ENCODE results near the gene PAPPA.

Gene PAPPA

GRCh38 chr9:116153765-116154333, at the start of gene PAPPA:
PAPPA (plus strand) TSS chr9:116153791; CDS start chr9:116154173, 382 bp downstream.
- no peak for DNase-seq

DNA sequence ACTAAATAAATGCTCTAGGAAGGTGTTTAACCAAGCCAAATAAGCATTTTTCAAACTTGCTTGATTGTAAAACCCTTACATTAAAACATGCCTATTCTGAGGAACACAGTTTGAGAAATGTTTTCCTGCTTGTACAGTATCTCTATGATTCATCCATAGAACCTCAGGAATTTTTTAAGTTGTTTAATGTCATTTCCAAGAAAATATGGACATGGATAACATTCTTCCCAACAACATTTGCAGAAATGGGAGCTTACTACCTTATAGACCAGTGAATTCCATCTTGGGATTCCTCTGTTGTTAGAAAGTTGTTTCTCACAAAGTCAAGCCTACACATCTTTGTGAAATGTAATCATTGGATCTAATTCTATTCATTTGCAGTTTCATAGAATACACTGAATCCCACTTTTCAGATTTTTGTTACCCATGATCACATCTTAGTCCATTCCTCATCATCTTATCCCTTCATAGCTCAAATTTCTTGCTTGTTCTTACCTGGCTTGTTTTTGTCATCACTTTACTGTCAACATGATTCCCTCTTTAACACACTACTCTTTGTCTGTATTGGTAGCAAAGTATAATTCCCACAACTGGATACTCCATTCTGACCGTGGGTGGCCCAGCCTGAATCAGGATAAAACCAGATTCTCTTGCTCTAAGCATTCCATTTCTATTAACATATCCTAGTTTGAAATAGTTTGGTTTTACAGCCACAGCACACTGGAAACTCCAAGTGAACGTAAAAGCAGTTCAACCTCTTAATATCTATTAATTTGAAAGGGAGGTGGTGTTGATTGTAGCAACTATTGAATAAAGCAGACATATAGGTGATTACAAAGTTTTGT, 49.4 kb upstream of the PAPPA start:
- no peak for DNase-seq

- DNase-seq = no peak
Observed at GRCh38 chr9:116112236-116112635, 41.4 kb upstream of the PAPPA start.

DNA sequence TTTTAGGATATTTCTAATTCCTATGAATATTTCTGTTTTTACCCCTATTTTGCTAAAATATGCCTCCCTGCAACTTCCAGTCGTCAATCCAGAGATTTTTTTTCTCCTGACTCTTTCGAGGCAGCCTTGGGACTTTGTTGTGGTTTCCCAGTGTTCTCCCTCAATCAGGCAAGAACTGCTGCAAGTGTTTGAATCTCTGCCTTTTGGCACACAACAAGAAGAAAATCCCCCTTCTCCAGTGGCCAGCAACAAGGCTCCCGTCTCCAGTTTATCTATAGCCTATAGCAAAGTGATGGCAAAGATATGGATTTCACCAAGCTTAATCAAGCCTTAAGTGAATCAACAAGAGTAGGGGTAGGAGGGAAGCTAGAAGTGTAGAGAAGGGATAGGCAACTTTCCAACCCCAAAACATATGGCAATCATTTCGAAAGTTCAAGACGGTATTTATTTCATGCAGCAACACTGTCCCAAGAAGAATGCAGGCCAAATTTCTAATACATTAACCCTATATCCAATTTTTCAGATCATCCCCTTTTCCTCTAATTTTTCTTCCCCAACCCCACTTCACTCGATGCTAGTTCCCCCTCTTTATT, 37.7 kb upstream of the PAPPA start:
- no peak for DNase-seq

DNA sequence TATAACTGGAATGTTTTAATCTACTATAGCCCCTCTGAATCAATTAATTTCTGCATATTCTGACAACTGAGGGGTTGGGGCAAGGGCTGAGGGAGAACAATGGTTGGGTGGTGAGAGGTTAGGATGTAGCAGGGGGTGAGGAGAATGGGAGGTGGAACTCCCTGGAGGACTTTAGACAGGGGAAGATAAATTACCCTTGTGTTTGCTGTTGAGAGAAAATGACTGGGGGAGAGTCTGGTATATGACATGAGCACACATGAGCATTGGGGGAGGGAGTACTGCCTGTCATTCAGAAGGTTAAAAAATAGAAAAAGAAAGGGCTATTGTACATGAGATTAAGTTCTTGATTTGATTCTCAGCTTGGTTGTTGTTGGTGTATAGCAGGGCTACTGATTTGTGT, 37.2 kb upstream of the PAPPA start:
- DNase-seq = no peak

GRCh38 chr9:116123171-116123570, 30.4 kb upstream of the PAPPA start:
- DNase-seq = no peak

DNA sequence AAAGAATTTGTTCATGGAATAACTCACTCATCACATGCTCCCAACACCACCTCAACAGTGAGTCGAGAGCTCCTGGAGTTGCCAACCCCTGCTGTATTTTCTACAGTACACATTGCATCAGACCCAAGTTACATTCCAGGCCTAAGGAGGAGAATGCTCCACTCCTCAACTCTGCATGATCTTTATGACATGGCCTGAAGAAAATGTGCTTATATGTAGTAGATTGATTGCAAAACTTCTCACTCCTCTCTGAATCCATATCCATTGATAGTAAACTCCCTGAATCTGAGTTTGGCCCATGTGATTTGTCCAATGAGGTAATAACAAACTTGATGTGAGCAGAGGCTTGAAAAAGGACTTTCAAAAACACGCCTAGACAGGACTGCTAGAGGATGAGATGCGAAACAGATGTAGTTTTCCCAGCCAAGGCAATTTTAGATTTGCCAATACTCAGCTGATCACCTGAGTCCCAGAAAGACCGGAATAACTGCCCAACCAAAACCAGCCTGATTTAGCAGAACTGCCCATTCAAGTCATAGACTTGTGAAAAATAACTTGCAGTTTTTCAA, 29.0 kb upstream of the PAPPA start:
- no peak for DNase-seq

- no peak for DNase-seq
Observed at GRCh38 chr9:116133163-116133562, 20.4 kb upstream of the PAPPA start.

DNA sequence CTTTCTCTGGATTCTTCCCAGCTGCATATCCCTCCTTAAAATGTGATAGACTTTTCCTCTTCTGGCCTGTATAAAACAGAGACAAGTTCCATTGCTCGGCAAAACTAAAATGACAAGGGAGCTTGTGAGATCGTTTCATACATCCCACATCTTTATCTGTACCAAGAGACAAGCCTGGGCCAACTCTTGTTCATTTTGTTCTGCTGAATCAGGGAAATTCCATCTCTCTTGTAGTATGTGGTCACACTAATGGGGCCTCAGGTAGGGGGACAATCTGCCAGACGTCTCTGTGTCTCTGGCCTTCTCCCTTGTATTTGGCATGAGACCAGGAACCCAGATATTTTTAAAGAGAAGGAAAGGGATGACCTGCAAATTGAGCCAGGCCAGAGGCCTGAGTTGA, 18.6 kb upstream of the PAPPA start:
- DNase-seq = no peak

- DNase-seq = no peak
Observed at GRCh38 chr9:116137010-116137409, 16.6 kb upstream of the PAPPA start.

DNA sequence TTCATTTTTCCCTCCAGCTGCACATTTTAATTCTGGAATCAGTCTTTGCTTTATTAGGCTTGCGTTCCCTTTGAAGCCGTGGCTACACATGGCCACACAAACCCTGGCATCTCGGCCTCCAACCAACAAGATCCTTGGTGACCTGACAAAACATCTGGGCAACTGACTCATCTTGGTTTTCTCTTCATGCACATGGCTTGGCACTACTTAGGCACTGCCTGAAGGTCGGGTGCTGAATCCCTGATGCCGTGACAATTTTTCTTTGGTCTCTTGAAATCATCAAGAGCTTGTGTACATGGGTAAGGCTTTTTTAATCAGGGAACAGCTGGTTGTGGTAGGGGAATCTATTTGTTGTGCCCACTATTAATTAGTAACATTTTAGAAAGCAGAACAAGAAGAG, 16.0 kb upstream of the PAPPA start:
- no peak for DNase-seq

- DNase-seq = no peak
Observed at GRCh38 chr9:116141864-116142561, 11.6 kb upstream of the PAPPA start.

DNA sequence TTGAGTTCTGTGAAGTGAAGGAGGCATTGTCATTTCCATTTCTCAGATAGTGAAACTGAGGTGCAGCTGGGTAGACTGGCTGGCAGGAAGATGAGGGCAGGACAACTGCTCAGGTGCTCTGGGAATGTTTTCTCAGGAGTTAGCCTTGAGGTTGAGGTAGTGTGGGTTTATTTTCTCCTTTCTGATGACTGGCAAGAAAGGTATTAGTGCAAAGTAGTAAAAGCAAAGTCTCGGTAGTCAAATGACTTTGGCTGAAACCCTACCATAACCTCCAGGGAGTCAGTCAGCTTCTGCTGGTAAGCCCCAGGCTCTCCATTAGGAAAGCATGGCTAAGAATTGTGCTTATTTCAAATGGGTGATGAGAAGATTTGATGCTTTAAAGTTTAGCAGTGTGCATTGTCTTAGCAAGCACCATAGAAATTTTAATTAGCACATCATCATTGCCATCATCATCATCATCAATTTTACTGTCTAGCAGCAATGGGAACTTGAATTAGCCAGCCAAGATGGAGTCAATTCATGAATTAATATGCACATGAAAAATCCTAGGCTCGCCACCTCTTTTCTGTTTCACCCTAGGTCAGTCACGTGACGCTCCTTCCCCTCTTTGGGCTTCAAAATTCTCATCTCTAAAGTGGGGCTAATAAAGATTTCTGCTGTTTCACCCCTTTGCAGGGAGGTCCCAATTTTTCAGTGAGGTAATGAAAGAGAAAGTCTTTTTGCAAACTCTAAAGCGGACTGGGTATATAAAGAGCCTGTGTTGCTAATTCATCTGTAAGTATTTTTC, 10.7 kb upstream of the PAPPA start:
- DNase-seq = no peak

GRCh38 chr9:116144038-116144437, 9.6 kb upstream of the PAPPA start:
- no peak for DNase-seq

GRCh38 chr9:116144555-116144954, 9.0 kb upstream of the PAPPA start:
- DNase-seq = no peak

DNA sequence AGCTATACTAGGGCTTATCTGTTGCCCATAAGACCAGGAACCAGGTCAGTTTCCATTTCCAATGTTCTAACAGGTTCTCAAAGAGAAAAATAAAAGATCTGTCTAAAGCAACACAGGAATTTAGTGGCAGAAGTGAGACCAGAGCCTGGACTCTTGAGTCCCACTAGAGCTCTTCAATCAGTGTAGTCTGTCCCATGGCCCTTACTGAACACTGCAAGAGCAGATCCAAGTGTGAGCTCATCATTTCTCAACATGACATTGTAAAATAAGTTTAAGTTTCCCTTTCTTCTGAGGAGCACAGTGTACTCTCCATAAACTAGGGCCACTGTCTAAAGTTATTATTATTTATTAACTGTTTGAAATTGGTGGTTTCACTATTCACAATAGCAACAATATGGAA, 8.6 kb upstream of the PAPPA start:
- DNase-seq = no peak

DNA sequence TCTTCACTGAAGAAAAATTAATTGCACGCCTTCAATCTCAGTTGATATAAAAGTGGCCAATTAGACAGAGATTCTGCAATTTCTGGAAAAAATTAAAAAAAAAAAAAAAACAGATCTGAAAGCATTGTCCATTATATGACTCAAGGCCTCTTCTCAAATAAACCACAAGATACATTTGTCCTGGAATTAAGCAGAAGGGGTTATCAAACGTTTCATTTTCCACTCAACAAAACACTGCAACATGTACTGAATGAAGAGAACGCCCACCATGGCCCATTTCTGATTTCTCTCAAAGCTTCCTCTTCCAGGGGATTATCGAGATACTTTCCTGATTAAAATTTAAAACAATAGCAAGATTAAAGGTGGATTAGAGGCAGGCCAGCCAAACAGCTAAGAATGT, 5.8 kb upstream of the PAPPA start:
- DNase-seq = no peak

DNA sequence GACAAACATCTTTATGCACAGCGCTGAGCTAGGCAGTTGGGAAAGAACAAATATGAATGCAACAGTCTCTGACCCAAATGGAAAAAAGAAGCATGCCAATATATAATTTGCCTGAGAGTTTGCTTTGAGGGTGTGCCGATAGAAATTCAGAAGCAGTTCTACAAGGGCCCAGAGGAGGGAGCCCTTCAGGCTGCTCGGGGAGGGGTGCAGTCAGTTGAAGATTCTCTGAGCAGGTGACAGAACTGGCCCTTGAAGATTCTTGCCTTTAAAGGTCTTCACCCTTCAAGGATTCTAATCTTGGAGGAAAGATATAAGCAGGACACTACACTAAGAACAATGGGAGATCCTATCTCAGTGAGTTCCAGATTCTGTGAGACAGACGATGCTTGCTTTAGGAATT, 3.7 kb upstream of the PAPPA start:
- no peak for DNase-seq

DNA sequence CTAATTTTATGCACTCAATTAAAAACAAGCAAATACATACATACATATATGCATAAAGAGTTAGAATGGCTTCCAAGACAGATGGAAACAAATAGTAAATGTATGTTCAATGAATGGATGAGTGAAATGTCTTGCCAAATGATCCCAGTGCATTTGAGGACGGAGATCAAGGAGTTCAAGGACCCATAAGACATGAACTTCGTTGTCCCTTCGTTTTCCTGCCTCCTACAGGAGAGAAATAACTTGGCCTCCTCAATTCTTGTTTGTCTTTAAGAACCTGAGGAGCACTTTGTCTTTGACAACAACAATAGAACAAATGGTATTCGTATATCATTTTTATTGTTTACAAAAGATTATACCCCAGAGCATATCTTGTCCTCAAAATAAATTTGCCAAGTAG, 2.4 kb upstream of the PAPPA start:
- DNase-seq = no peak

DNA sequence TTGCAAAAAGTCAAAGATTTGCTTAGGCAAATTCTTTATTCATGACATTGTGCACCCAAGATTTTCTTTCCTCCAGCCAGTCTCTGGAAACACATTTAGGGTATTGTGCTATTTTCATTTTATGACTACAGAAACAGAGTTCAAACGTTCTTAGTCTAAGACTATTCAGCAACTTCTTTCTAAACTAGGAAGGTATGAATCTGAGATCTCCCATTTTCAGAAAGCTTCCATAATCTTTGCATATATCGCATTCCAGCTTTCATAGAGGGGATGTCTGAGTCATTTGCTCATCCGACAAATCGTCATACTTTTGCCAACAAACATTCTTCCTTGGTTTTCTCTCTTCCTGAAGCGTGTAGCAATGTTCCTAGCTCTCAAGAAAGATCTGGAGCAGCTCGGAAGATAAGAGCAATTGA, 1.6 kb upstream of the PAPPA start:
- no peak for DNase-seq

GRCh38 chr9:116152390-116152789, 1.2 kb upstream of the PAPPA start:
- DNase-seq = no peak

- DNase-seq = no peak
Observed at GRCh38 chr9:116152941-116153764, 438 bp upstream of the PAPPA start.
